ENCODE data around the gene CYB561D1.

Gene CYB561D1

DNA sequence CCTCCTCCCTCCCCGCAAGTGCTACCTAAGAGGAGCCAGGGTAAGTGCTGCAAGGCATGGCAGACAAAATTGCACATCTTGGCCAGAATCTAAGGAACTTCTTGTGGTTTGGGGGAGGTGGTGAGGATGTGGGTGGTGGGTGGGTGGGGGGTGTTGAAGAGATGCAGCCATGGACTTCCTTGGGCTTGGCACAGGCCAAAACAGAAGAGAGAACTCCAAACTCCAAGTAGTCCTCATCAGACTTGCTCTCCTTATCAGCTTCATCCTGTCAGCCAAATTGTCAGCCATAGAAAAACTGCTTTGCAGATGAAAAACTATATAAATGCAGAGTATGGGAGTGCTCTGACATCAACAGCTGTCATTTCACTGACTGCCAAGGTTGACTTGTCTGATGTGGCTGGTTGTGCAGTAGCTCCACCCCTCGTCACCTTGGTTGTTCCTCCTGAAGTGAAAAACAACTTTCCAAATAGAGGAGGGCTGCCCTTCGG lies 8.5 kb downstream of the CYB561D1 start:
- Mint-ChIP-seq H3K4me1 (ENCODE audit: low read depth) (peaks cover 87% of the 10 kb centered on the region), H3K9me3 (no peaks in the 10 kb centered on the region), H3K27me3 (no peaks in the 10 kb centered on the region), H3K36me3 (ENCODE audit: low read depth) (peaks cover 14% of the 10 kb centered on the region), H3K27ac (peak overlapping the region; percentile 76), H3K4me3 (peak overlapping the region; percentile 55)

DNA sequence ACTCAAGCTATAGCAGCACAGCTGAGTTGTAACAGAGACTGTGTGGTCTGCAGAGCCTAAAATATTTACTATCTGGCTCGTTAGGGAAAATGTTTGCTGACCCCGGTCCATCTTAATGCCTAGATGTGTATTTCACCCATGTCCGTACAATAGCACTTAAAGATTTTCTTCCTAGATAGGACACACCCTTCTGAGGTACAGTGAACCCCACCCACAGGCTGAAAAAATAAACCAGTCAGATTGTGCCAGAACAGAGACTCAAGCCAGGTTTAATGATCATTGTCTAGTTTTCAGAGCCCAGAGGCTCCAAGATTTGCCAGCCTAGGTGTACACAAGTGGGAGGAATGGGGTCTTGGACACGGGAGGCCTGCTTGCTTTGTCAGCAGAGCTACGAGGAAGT lies 10.0 kb downstream of the CYB561D1 start:
- Mint-ChIP-seq H3K36me3 (ENCODE audit: low read depth) (peaks cover 21% of the 10 kb centered on the region), H3K4me3 (no peak overlapping the region), H3K9me3 (no peaks in the 10 kb centered on the region), H3K27me3 (no peaks in the 10 kb centered on the region), H3K27ac (peak overlapping the region; percentile 55), H3K4me1 (ENCODE audit: low read depth) (peaks cover 86% of the 10 kb centered on the region)

- Mint-ChIP-seq H3K27ac (peak overlapping the region; percentile 4), H3K4me3 (no peak overlapping the region), H3K36me3 (ENCODE audit: low read depth) (peaks cover 18% of the 10 kb centered on the region), H3K4me1 (ENCODE audit: low read depth) (peaks cover 81% of the 10 kb centered on the region), H3K9me3 (no peaks in the 10 kb centered on the region), H3K27me3 (no peaks in the 10 kb centered on the region)
Observed at GRCh38 chr1:109504974-109505373, 11.1 kb downstream of the CYB561D1 start.

DNA sequence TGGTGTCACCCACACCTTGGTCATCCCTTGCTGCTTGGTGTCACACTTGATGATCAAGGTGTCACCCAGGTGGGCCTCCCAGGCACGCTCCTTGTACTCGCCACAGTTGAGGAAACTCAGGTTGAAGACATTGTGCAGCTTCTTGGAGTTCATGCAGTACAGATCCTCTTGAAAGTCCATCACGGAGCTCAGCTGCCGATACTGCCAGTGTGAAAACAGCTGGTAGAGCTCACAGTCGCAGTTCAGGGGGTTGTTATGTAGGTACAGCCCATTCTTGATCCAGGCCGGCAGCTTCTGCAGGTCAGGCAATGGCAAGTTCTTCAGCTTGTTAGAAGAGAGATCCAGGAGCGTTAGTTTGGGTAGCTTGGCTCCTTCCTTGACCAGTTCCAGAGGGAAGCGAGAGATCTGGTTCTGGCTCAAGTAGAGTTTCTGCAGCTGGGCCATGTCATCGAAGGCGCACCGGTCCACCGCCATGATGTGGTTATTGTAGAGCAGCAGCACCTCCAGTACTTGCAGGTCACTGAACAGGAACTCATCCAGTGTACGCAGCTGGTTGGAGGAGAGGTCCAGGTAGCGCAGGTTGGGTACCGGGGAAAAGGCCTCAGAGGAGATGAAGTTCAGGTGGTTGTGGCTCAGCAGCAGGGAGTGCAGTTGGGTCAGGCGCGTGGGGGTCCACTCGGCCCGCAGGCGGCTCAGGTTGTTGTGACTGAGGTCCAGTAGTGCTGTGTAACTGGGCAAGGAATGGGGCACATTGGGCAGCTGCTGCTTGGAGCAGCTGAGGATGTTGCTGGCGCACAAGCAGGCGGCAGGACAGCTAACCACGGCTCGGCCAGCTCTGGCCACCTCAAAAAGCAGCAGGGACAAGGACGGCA lies 14.3 kb downstream of the CYB561D1 start:
- H3K9me3 Mint-ChIP-seq: no peaks in the 10 kb centered on the region
- peaks cover 7% of the 10 kb centered on the region for H3K36me3 Mint-ChIP-seq (ENCODE audit: low read depth)
- H3K27me3 Mint-ChIP-seq: peaks cover 9% of the 10 kb centered on the region
- H3K4me1 Mint-ChIP-seq (ENCODE audit: low read depth): peaks cover 67% of the 10 kb centered on the region
- peak overlapping the region; percentile 82 for H3K4me3 Mint-ChIP-seq
- H3K27ac Mint-ChIP-seq: peak overlapping the region; percentile 56

DNA sequence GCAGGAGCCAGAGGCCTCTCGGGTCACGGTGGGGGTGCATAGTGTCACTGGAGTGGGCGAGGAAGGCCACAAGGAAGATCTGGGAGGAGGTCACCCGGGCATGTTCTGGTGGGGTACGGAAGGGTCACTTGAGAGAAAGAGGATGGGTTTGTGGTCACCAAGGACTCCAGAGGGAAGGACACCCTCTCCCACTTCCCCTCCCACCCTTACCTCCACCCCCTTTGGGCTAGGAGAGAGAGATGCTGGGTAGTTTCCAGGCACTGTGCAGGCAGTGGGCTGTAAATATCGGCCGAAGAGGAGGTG lies 14.9 kb downstream of the CYB561D1 start:
- Mint-ChIP-seq H3K27me3 (peaks cover 9% of the 10 kb centered on the region), H3K9me3 (no peaks in the 10 kb centered on the region), H3K4me3 (peak overlapping the region; percentile 82), H3K27ac (no peak overlapping the region), H3K4me1 (ENCODE audit: low read depth) (peaks cover 66% of the 10 kb centered on the region), H3K36me3 (ENCODE audit: low read depth) (peaks cover 7% of the 10 kb centered on the region)

DNA sequence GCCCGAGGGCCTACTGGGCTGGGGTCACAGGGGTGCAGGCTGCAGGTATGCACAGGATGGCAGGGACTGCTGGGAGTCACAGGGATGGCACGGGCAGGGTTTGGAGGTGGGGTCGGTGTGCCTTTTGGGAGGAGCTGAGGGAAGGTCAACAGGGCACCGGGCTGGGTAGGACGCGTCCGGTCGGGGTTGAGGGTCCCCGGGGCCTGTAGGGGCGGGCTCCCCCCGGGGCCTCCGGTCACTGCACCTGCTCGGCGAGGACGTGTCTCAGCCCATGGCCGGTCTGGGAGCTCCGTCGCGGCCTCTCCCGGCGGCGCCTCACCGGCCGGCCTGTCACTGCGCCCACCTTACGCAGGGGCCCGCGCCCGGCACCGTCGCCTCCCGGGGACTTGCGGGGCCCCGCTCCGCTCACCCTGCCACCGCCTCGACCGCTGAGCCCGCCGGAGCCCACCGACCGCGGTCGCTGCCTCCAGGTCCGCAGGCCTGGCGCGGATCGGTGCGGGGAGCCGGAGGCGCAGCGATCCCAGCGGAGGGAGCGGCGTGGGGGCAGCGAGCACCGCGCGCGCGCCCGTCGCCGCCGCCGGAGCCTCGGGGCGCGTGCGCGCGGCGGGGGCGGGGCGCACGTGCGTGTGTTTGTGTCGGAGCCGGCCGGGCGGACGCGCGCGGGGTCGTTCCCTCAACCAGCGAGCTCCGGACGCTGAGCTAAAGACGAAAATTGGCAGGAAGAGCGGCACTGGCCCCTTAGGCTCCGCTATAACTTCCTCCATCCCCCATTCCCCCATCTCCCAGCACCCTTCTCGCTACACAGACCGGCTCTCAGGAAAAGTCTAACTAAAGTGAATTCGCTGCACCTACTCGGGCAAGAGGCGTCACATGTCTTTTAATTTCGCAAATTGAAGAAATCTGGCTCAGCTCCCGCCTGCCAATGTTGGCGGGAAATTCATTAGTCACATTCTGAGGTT lies 15.6 kb downstream of the CYB561D1 start, which contains the start of gene AMIGO1:
TSS of gene AMIGO1 (minus strand) at position 552 of the 959 bp plus-strand sequence. CDS start 815 bp downstream, outside the sequence.
- Mint-ChIP-seq H3K36me3 (ENCODE audit: low read depth) (peaks cover 7% of the 10 kb centered on the region), H3K9me3 (no peaks in the 10 kb centered on the region), H3K27me3 (peaks cover 9% of the 10 kb centered on the region), H3K27ac (peak within 1 kb of the TSS; percentile 85), H3K4me1 (ENCODE audit: low read depth) (peaks cover 60% of the 10 kb centered on the region), H3K4me3 (peak within 1 kb of the TSS; percentile 89)

DNA sequence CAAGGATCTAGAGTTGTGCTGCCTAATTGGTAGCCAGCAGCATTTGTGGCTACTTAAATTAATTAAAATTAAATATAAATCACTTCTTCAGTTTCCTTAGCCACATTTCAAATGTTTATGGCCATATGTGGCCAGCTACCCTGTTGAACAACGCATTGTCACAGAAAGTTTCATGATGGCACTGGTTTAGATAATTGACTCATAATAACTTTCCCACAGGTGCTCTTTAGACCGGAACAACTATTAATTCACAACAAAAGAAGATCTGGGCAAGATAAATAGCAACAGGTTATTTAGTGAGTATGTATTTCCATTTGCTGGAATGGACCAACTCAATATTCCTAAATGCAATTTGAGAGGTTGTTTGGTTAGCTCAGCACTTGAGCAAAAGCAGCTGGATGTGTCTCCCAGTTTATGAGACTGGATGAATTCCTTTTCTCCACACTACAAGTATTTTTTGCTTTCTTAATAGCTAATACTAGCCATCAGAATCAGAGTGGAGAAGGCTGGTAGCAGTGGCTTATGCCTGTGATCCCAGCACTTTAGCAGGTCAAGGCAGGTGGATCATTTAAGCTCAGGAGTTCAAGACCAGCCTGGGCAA lies 19.3 kb downstream of the CYB561D1 start:
- H3K4me1 Mint-ChIP-seq (ENCODE audit: low read depth): peaks cover 33% of the 10 kb centered on the region
- no peak overlapping the region for H3K4me3 Mint-ChIP-seq
- H3K36me3 Mint-ChIP-seq (ENCODE audit: low read depth): peaks cover 2% of the 10 kb centered on the region
- no peaks in the 10 kb centered on the region for H3K9me3 Mint-ChIP-seq
- H3K27me3 Mint-ChIP-seq: peaks cover 9% of the 10 kb centered on the region
- H3K27ac Mint-ChIP-seq: no peak overlapping the region

DNA sequence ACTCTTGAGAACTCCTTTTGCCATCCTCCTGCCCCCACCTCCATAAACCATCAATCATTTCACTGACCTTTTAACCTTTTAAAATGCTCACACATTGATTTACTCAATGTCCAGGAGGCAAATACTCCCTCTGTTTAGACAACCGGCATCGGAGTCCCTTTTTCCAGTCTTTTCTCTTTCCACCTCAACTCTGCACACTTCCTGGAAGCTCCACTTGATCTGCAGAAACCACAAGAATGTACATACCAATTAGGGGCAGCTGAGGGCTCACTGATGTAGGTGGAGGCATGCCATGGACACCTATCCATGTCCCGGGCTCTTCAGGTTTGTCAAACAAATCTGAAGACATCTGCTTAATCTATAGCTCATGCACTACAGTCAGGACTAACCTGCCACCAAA lies 21.0 kb downstream of the CYB561D1 start:
- Mint-ChIP-seq H3K4me3 (no peak overlapping the region), H3K27me3 (peaks cover 9% of the 10 kb centered on the region), H3K4me1 (ENCODE audit: low read depth) (peaks cover 21% of the 10 kb centered on the region), H3K27ac (no peak overlapping the region), H3K9me3 (no peaks in the 10 kb centered on the region), H3K36me3 (ENCODE audit: low read depth) (no peaks in the 10 kb centered on the region)

GRCh38 chr1:109516872-109517271 lies 23.0 kb downstream of the CYB561D1 start:
- Mint-ChIP-seq H3K9me3 (no peaks in the 10 kb centered on the region), H3K27ac (no peak overlapping the region)

DNA sequence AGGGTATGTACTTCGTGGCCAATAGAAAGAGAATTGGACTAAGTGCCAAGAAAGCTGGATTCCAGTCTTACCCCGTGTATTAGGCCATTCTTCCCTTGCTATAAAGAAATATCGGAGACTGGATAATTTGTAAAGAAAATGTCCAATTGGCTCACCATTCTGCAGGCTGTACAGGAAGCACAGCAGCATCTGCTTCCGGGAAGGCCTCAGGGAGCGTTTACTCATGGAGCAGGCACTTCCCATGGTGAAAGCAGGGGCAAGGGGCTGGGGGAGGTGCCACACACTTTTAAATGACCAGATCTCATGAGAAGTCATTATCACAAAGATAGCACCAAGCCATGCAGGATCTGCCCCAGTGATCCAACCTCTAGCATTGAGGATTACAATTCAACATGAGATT lies 23.4 kb downstream of the CYB561D1 start:
- peaks cover 3% of the 10 kb centered on the region for H3K4me1 Mint-ChIP-seq (ENCODE audit: low read depth)
- no peak overlapping the region for H3K4me3 Mint-ChIP-seq
- no peaks in the 10 kb centered on the region for H3K9me3 Mint-ChIP-seq
- H3K27ac Mint-ChIP-seq: no peak overlapping the region
- H3K27me3 Mint-ChIP-seq: no peaks in the 10 kb centered on the region
- H3K36me3 Mint-ChIP-seq (ENCODE audit: low read depth): no peaks in the 10 kb centered on the region

More at GRCh38 chr1:109516872-109517271, 23.0 kb downstream of the CYB561D1 start:
- no peaks in the 10 kb centered on the region for H3K36me3 Mint-ChIP-seq (ENCODE audit: low read depth)
- H3K4me3 Mint-ChIP-seq: no peak overlapping the region
- H3K27me3 Mint-ChIP-seq: peaks cover 2% of the 10 kb centered on the region
- H3K4me1 Mint-ChIP-seq (ENCODE audit: low read depth): peaks cover 3% of the 10 kb centered on the region

DNA sequence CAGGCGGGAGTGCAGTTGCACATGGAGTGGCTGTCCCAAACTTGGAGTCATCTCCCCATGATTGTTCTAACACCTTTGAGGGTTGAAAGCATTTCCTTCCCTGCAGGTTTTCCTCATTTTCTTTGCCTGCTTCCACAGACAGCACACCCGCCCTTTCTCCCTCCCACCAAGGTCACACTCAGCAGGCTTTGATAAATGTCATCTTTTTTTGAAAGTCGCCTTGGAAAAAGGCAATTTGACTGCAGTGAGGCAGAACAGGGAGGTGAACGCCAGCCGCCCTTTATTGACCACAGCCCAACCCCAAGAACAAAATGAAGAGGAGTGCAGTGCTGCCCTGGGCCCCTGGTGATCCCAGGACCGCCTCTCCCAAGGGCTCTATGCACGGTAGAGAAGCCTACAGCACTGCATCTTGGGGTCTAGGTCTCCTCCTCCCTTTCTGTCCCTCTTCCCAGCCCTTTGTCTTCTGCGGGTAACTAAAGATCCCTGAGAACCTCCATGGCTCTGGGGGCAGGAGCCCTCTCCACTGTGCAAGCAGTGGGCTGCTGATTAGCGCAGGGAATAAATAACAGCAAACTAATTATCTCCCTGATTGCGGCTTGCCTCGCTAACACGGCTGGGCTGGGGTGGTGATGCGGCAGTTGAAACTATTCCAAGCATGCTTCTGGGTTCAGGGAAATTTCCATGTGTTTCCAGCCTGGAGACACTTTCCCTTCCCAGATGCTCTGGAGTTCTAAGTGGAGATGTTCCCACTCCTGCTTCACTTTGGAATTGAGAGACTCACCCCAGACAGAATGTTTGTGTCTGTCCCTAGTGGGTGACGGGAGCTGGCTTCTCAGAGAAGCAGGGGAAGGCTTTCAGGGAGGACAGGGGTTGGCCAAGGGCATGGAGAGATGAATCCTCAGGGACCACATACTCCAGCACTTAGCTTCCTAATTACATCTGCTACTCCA lies 27.4 kb downstream of the CYB561D1 start:
- no peaks in the 10 kb centered on the region for H3K36me3 Mint-ChIP-seq (ENCODE audit: low read depth)
- H3K27me3 Mint-ChIP-seq: no peaks in the 10 kb centered on the region
- H3K4me1 Mint-ChIP-seq (ENCODE audit: low read depth): no peaks in the 10 kb centered on the region
- H3K9me3 Mint-ChIP-seq: no peaks in the 10 kb centered on the region
- H3K4me3 Mint-ChIP-seq: no peak overlapping the region
- H3K27ac Mint-ChIP-seq: no peak overlapping the region

- H3K27ac Mint-ChIP-seq: no peak overlapping the region
- H3K4me1 Mint-ChIP-seq (ENCODE audit: low read depth): no peaks in the 10 kb centered on the region
- no peaks in the 10 kb centered on the region for H3K36me3 Mint-ChIP-seq (ENCODE audit: low read depth)
- H3K4me3 Mint-ChIP-seq: no peak overlapping the region
- no peaks in the 10 kb centered on the region for H3K27me3 Mint-ChIP-seq
- no peaks in the 10 kb centered on the region for H3K9me3 Mint-ChIP-seq
Observed at GRCh38 chr1:109522026-109522425, 28.1 kb downstream of the CYB561D1 start.

- no peak overlapping the region for H3K4me3 Mint-ChIP-seq
- no peaks in the 10 kb centered on the region for H3K9me3 Mint-ChIP-seq
- no peaks in the 10 kb centered on the region for H3K36me3 Mint-ChIP-seq (ENCODE audit: low read depth)
- no peaks in the 10 kb centered on the region for H3K4me1 Mint-ChIP-seq (ENCODE audit: low read depth)
- no peak overlapping the region for H3K27ac Mint-ChIP-seq
- H3K27me3 Mint-ChIP-seq: no peaks in the 10 kb centered on the region
Observed at GRCh38 chr1:109523706-109524105, 29.8 kb downstream of the CYB561D1 start.

Data from stimulated activated naive CD8-positive, alpha-beta T cell treated with anti-CD3 and anti-CD28 coated beads, Interleukin-15, Interleukin-2, amounts not matched to agents 100 ng/mL and 50 ng/mL, for 24 hours (primary cell).